NCI-H526 treated with DMSO at 0.1 percent for 48 hours (cell line): ENCODE measurements around the gene PAGE4.

Experiments
- DNase-seq: peaks from one replicate; lab custom pipeline; 2025; lab: John Stamatoyannopoulos, UW

Gene PAGE4

GRCh38 chrX:49829016-49829415 is at the start of gene PAGE4:
Gene PAGE4 (plus strand): TSS chrX:49829303. CDS start chrX:49830429, 1,126 bp downstream.
- no peak for DNase-seq

- no peak for DNase-seq
These were observed 44.3 kb upstream of the PAGE4 start for GRCh38 chrX:49784747-49785280.

GRCh38 chrX:49792376-49792775 is 36.7 kb upstream of the PAGE4 start:
- no peak for DNase-seq

- DNase-seq: no peak
These were observed 35.4 kb upstream of the PAGE4 start for GRCh38 chrX:49793686-49794085.

- no peak for DNase-seq
These were observed 29.3 kb upstream of the PAGE4 start for GRCh38 chrX:49799828-49800227.

- no peak for DNase-seq
These were observed 19.0 kb upstream of the PAGE4 start for GRCh38 chrX:49809891-49810632.

- DNase-seq: no peak
These were observed 16.9 kb upstream of the PAGE4 start for GRCh38 chrX:49812177-49812576.

- no peak for DNase-seq
These were observed 12.7 kb upstream of the PAGE4 start for GRCh38 chrX:49816435-49816834.

GRCh38 chrX:49838374-49838773 is 9.3 kb downstream of the PAGE4 start:
- DNase-seq: no peak

GRCh38 chrX:49840679-49841078 is 11.6 kb downstream of the PAGE4 start:
- no peak for DNase-seq

GRCh38 chrX:49842621-49843020 is 13.5 kb downstream of the PAGE4 start:
- DNase-seq: no peak

GRCh38 chrX:49844611-49845010 is 15.5 kb downstream of the PAGE4 start:
- no peak for DNase-seq

- no peak for DNase-seq
These were observed 16.7 kb downstream of the PAGE4 start for GRCh38 chrX:49845701-49846403.

- DNase-seq: no peak
These were observed 17.4 kb downstream of the PAGE4 start for GRCh38 chrX:49846522-49846921.

GRCh38 chrX:49848275-49848674 is 19.2 kb downstream of the PAGE4 start:
- no peak for DNase-seq

- DNase-seq: no peak
These were observed 20.9 kb downstream of the PAGE4 start for GRCh38 chrX:49850028-49850427.

- DNase-seq: no peak
These were observed 24.6 kb downstream of the PAGE4 start for GRCh38 chrX:49853661-49854060.

GRCh38 chrX:49856819-49857218 is 27.7 kb downstream of the PAGE4 start:
- DNase-seq: no peak

- DNase-seq: no peak
These were observed 29.2 kb downstream of the PAGE4 start for GRCh38 chrX:49858341-49858740.

GRCh38 chrX:49859491-49859890 is 30.4 kb downstream of the PAGE4 start:
- DNase-seq: no peak

GRCh38 chrX:49860867-49861535 is 31.9 kb downstream of the PAGE4 start:
- no peak for DNase-seq

GRCh38 chrX:49862093-49862492 is 33.0 kb downstream of the PAGE4 start:
- no peak for DNase-seq

- no peak for DNase-seq
These were observed 39.6 kb downstream of the PAGE4 start for GRCh38 chrX:49868739-49869138.
